ENCODE measurements around the gene ANKRD65.
"Not testable (repeated sequence)": the region's sequence is repeated elsewhere in the genome, so short reads cannot be mapped to it uniquely, and the experiment has no call there.

Gene ANKRD65

DNA sequence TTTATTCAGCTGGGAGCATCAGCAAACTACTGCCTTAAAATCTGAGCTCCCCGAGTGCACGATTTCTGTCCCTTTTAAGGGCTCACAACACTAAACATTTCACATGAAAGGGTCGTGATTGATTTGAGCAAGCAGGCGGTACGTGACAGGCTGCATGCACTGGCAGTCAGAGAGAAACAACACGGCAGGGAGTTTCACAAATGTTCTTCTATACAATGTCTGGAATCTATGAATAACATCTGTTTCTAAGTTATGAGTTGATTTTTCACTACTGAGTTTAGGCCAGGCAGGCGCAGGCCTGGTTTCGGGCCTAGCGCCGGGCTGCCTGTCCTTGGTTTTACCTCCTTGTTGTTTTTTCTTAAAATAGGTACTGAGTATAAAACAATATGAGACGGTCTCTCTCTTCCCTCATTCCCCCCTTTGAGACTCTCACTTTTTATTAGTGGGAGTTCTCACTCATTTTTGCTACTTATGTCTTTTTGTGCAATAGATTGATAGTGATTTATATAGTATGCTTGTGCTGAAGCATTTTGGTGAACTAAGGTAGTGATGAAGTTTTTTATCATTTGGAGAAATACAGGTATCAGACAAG lies 8.7 kb downstream of the ANKRD65 start:
- not testable (repeated sequence) for DNase-seq

DNA sequence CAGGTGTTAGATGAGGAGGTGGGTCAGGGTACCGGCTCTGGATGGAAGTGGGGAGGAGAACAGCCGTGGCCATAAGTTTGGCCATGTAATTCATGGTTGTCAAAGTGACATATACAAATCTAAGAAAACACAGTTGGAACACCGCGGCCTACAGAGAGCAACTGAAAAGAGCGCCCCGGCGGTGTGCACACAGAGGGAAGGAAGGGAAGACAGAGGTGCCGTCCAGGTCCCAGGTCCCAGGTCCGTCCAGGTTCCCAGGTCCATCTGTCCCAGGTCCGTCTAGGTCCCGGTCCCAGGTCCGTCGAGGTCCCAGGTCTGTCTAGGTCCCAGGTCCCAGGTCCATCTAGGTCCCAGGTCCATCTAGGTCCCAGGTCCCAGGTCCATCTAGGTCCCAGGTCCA lies 9.4 kb downstream of the ANKRD65 start:
- DNase-seq: no peak

DNA sequence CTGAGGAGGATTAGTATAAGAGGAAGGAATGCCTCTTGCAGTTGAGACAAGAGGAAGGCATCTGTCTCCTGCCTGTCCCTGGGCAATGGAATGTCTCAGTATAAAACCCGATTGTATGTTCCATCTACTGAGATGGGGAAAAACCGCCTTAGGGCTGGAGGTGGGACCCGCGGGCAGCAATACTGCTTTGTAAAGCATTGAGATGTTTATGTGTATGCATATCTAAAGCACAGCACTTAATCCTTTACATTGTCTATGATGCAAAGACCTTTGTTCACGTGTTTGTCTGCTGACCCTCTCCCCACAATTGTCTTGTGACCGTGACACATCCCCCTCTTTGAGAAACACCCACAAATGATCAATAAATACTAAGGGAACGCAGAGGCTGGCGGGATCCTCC lies 10.8 kb downstream of the ANKRD65 start:
- not testable (repeated sequence) for DNase-seq

DNA sequence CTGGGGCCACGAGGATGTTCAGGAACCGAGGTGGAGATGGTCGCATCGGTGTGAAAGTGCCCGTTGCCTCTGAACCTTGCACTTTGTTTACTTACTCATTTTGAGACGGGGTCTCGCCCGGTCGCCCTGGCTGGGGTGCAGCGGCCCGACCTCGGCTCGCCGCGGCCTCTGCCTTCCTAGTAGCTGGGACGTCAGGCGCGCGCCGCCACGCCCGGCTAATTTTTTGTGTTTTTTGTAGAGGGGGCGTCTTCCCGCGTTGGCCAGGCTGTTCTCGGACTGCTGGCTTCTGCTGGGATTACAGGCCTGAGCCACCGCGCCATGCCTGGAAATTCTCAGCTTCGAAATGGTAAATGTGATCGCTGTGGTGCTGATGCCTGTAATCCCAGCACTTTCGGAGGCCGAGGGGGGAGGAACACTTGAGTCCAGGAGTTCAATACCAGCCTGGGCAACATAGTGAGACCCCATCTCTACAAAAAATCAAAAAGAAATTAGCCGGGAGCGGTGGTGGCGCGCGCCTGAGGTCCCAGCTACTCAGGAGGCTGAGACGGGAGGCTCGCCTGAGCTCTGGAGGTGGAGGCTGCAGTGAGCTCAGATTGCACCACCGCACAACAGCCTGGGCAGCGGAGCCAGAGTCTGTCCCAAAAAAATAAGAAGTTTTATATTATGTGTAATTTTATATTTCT lies 13.3 kb downstream of the ANKRD65 start:
- DNase-seq: no peak

DNA sequence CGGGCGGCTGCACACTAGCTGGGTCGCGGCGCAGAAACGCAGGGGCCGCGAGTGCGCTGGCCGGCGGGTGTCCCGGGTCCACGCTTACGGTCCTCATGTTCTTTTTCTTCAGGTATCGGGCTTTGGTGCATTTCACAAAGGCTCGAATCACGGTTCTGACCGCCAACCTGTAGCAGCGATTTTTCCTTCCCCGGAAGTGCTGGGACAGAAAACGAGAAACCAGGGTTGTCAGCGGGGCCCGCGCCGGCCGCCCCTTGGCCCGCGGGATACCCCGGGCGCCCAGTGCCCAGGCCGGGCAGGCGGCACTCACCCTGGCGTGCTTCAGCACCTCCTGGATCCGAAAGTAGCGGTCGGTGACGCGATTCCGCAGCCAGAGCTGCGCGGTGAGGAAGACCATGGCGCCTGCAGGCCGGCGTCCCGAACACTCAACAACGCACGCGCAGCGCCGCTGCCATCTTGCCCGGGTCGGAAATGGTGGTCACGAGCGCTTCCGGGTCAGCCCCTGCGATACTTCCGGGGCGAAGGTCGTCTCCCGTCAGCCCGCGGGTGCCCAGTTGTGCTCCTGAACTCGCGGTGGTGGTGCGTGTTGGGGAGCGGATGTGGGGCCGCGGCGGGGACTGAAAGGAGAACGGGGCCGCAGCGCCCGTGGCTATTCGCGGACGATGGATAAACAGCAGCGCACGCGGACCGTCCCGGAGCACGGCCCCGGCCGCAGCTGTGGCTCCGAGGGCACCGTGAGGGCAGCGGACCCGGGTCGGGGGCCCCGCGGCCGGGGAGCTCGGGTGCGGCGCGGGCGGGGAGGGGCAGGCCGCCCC lies 14.0 kb downstream of the ANKRD65 start, which contains the start of gene MRPL20:
TSS of gene MRPL20 (minus strand) at position 473 of the 815 bp plus-strand sequence. CDS start at position 397, 76 bp downstream.
- DNase-seq: peak; percentile 87

DNA sequence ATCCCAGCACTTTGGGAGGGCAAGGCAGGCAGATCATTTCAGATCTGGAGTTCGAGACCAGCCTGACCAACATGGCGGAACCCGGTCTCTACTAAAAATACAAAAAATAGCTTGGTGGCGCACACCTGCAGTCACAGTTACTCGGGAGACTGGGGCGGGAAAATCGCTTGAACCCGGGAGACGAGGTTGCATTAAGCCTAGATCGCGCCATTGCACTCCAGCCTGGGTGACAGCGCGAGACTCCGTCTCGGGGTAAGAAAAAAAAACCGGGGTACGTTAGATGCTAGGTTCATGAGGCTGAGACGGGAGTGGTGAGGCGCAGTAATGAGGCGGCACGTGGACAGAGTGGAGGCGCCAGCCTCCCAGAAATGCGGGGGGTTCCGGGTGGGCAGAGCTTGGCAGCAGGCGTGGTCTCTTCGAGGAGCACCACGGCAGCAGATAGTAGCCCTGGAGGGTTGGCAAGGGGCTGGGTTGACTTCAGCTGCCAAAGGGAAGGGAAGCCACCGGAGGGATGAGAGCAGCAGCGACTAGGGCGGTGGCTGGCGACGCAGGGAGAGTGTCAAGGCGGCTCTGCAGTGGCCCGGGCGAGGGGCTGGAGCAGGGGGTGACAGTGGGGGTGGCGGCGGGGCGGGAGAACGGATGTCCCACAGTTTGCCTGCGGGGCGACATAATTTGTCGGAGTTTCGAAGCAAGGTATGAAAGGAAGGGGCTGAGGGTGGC lies 14.8 kb downstream of the ANKRD65 start:
- DNase-seq: no peak

DNA sequence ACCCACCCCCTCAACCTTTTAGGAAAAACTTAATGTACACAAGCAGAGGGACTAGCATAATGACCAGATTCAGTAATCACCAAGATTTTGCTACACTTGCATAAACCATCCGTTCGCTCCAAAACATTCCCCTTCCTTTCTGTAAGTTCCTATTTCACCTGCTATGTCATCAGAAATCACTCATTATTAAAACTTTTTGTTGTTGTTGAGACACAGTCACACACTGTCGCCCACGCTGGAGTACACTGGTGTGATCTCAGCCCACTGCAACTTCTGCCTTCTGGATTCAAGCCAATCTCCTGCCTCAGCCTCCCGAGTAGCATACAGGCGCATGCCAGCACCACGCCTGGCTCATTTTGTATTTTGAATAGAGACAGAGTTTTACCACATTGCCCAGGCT lies 17.4 kb downstream of the ANKRD65 start:
- DNase-seq: no peak

DNA sequence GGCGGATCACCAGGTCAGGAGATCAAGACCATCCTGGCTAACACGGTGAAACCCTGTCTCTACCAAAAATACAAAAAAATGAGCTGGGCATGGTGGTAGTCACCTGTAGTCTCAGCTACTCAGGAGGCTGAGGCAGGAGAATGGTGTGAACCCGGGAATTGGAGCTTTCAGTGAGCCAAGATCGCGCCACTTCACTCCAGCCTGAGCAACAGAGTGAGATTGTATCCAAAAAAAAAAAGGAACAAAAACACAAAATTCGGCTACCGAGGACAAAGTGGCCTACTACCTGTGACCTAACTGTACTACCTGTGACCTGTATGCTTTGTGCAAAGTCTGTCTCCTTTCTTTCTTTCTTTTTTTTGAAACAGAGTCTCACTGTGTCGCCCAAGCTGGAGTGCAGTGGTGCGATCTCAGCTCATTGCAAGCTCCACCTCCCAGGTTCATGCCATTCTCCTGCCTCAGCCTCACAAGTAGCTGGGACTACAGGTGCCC lies 18.1 kb downstream of the ANKRD65 start:
- DNase-seq: not testable (repeated sequence)

DNA sequence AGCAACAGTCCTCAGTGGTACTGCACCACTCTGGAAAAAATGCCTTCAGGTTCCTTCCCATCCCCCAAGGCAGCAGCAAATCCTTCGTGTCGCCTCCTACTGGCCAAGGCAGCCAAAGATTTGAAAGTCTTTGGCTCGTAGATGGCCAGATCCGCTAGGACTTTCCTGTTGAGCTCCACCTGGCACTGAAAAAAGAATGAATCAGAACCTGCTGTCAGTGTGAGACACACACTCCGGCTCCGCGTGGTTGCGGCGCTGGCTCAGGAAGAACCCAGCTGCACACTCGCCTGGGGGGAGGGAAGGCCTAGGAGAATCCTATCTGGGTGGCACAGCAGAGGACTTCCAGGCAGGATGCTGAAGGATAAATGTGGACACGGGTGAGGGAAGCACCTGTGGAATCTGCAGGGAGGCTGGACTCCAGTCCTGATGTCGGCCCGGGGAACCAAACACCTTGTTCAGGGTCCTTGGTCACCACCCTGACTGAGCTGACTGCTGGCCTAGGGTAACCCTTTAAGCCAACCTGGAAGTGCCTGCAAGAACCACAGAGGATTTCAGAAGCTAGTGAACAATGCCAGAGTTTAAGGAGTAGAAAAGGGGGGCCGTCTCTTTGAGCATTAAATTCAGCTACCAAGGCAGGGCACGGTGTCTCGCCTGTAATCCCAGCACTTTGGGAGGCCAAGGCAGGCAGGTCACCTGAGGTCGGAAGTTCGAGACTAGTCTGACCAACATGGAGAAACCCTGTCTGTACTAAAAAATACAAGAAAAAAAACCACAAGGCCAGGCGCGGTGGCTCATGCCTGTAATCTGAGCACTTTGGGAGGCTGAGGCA lies 18.8 kb downstream of the ANKRD65 start:
- DNase-seq: peak; percentile 4

DNA sequence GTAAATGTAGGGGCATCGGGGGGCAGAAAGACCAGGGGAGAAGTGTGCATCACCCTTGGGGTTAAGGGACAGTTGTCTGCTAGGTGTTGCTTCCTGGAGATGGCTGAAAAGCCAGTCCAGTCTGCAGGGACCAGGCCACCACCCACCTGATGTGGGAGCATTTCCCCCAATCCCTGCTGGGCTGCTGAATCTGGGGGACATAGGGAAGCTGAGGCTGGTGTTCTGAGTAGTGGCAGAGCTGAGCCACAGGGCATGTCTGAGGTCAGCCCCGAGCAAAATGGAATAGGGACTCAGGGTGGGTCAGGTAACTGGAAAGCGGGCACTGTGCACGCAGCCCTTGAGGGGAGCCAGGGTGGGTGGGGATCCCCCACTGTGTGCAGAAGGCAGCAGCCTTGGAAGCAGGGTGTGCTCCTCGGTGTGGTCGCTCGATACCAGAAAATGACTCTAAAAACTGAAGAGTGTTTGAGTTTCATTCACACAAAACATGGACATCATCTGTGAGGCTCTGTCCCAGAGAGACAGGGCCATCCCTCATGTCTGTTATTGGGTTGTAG lies 19.5 kb downstream of the ANKRD65 start:
- no peak for DNase-seq

DNA sequence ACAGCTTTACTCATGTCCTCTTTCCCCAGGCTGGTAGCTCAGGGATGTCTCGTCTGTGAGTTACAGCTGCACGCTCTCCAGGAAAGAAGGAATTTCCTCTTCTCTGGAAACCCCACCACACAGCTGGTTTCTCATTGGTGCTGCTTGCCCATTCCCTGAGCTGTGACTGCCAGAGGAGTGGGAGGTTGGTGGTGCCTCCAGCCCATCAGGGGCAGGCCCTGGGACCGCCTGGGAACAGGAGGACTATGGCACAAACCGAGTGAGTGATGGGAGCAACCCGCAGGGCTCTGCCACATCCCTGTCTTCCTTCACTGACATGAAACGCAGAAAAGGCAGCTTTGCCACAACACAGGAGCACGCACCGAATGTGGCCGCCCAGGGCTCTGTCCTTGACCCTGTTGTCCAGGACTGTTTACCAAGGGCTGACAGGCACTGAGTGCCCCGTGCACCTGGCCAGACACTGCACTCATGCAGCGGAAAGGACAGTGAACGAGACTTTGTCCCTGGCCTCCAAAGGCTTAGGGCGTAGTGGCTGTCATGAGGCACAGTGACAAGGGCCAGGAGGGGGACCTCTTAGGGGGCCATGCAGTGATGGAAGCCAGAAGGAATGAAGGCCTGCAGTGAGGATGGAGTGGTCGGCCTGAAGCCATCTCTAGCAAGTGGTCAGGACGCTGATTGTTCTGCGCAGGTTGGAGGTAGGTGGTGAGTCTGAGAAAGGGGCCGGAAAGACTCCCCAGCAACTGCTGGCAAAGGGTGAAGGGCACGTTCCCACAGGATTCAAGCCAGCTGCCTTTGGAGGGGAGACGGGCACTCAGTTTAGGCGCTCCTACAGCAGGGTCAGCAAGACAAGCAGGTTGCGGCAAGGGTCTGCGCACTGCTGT lies 20.3 kb downstream of the ANKRD65 start:
- DNase-seq: no peak

DNA sequence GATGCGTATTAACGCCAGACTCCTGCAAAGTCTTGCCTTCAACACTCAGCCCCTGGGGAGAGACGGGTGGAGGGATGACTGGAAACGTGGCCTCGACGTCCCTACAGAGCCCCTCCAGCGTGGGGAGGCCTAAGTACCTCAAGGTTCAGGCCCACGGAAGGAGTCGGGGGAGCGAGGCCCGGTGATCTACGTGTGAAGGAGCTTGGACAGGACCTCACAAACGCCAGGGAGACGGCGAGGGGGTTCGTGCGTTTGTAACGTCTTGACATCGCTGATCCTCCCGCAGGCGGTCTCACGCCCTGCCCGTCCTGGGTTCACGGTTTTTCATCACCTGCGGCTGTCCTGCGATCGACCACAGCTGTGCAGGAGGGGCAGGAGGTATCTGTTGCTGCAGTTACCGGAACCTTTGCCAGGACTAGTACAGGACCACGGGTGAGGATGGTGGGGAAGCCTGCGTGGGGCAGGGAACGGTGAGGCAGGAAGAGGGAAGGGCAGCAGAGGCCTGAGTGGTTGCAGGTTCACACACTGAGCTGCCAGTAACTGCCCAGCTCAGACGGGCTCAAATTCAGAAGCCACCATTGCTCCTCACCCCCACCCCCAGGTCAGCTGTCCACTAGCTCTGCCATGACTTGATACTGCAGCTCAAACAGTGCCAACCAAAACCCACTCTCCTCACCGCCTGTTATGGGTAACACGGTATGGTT lies 21.1 kb downstream of the ANKRD65 start:
- DNase-seq: no peak

DNA sequence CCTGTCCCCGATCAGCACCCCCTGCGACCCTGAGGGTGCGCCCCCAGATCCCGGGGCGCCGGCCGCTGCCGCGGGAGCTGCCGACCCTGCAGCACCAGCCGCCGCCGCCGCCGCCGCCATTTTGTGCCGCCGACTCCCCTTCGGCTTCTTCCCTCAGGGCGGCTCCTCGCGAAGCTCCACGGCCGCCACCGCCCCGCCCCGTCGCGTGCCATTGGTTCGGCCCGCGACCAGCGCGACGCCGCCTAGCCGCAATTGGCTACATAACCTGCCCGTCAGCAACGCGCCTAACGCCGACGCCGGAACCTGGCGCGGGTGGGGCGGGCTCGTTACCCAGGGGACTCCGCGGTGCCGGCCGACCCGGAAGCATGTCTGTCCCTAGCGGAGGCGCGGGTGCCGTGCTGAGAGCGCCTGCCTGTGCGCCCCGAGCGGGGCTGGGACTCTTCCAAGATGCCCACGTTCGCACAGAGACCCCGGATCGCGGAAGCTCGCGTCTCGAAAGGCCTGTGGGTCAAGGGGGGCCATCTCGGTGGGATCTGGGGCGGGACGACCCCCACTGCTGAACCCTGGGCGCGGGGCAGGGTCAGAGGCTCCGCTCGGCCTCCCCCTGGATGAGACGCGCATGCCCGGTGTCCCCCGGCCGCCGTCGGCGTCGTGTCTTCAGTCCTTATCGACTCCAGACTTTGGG lies 21.7 kb downstream of the ANKRD65 start, which contains the start of gene CCNL2:
TSS of gene CCNL2 (minus strand) at position 149 of the 685 bp plus-strand sequence. CDS start at position 120, 29 bp downstream.
- peak; percentile 98 for DNase-seq

DNA sequence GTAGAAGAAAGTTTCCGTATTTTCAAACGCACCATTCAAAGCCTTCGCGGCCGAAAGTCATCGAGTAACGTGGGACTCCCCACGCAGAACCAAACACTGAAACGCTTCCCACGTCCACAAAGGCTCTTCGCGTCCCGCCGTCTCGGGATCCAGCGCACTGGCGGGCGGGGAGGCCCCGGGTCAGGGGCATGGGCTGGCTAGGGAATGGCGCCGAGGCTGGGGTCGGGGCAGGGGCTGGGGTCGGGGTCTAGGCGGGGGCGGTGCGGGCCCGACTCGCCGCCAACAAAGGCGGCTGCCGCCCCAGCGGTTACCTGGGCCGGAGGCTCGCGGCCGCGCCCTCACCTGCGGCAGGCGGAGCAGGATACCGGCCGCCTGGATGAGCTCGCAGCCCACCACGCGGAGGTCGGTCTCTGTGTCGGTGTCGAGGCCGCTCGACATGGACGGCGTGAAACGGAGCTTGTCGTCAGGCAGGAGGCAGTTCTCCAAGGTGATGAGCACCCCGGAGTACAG lies 22.3 kb downstream of the ANKRD65 start:
- no peak for DNase-seq

DNA sequence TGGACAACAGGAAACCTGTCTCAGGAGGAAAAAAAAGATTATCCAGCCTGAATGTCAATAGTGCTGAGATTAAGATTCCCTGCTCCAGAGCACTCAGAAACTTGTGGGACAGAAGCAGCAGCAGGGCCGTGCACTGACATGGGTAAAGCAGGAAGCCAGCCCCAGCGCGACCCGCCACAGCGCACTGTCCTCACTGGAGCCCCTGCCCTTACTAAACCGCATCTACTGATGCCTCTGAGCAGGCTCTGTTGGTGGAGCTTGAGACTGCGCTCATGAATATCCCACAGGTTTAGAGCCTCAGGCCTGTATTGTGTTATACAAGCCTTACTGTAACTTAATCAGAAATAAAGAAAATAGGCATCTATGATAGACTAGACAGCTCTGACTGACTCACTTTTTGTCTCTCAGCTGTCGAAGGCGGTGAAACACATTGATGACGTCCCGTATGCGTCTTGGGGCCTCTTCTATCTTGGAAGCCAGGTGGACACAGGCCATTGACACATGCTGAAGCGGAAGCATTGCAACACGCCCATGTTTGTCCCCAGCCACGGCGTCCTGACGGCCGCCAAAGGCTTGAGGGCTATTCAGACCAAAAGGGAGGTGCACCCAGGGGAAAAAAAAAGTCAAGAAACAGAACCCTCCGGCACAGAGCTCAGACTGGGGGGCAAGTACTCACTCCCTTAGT lies 23.1 kb downstream of the ANKRD65 start:
- DNase-seq: peak; percentile 11

DNA sequence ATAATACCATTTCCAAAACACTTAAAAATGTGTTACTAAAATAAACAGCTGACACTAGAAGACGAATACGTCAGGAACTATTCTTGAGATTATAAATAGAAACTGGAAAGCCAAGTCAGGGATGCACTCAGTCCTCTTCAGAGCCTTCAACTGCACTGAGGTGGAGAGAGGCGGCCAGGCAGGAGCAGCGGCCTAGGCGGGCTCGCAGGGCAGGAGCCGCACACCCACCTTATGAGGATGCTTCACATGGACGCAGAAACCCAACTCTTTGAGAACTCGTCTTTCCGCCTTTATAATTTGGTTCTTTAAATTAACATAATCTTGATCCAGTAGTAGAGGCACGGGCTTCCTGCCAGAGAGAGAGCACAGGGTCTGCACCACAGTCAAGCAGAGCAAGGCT lies 25.9 kb downstream of the ANKRD65 start:
- no peak for DNase-seq

DNA sequence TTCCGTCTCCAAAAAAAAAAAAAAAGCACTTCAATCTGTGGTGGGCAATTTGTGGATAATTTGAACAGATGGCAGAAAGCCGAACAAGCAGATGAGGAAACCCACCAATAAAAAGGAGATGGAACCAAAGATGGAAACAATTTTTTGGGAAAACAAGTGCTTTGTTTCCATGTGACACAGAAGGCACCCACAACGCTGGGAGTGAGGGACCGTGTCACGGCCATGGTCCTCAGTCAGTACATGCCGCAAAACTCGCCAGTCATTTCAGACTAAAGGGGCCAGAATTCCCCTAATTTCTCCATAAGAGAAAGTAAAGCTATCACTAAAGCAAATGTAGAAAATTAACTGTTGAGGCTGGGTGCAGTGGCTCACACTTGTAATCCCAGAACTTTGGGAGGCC lies 27.0 kb downstream of the ANKRD65 start:
- DNase-seq: no peak

DNA sequence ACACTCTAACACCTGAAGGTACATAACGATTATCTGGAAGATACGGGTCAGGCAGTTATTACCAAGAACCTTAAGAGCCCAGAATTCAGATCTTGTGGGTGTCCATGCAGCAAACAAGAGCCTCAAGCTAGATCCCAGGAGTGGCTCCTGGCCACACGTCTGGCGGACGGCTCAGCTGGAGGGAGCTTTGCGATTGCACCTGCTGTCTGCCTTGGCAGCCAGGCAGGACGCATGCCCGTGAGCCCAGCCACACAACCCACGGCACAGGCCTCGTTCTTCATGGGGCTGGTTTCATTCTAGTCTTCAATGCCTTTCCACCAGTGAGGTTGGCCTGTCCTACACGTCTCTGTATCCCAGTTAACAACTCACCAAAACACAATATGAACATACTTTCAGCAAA lies 27.6 kb downstream of the ANKRD65 start:
- DNase-seq: no peak
